ENCODE results near the gene FRMD4A.

Gene FRMD4A

GRCh38 chr10:14296065-14296709 is 34.5 kb downstream of the FRMD4A start:
- DNase-seq (ENCODE audit: insufficient read length, low spot score) = no peak
- TF ChIP-seq CTCF (IDR thresholded peaks at IDR 0.05; ENCODE audit: insufficient read depth, missing control alignments) = no peak
- no peak for FAIRE-seq

GRCh38 chr10:14294347-14295059 is 36.2 kb downstream of the FRMD4A start:
- TF ChIP-seq CTCF (IDR thresholded peaks at IDR 0.05; ENCODE audit: insufficient read depth, missing control alignments) = no peak
- DNase-seq (ENCODE audit: insufficient read length, low spot score) = no peak
- FAIRE-seq = no peak

DNA sequence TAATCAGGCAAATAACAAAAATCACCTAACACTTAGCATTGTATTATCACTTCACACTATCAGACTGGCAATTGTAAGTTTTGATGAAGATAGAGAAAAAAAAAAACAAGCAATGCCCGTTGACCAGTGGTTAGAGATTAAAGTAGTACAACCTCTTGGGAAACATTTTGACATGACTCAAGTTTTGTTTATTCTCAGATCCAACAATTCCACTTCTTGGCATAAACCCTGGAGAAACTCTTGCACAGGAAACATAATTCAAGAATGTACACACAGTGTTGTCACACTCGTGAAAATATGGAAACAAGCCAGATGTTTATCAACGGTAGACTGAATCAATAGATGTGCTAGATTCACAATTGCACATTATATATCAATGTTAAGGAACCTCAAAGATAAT is 37.2 kb downstream of the FRMD4A start:
- DNase-seq (ENCODE audit: insufficient read length, low spot score) = no peak
- TF ChIP-seq CTCF (IDR thresholded peaks at IDR 0.05; ENCODE audit: insufficient read depth, missing control alignments) = no peak
- FAIRE-seq = no peak

DNA sequence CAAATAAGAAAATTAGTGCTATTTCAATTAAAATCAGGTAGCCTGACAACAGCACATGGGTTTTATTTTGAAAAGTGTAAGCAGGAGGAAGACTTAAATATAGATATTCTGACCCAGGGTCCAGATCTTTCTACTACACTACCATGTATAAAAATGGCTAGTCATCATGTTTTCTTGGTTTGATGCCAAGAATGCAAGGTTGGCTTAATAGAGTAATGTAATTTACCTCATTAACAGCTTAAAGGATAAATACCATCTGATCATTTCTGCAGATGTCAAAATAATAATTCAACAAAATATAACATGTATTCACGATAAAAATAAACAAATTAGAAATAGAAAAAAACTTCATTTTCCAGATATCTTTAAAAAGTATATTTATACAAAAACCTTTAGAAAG is 39.4 kb downstream of the FRMD4A start:
- DNase-seq (ENCODE audit: insufficient read length, low spot score) (no peak), FAIRE-seq (no peak)
- TF ChIP-seq CTCF (IDR thresholded peaks at IDR 0.05; ENCODE audit: insufficient read depth, missing control alignments) = no peak

GRCh38 chr10:14285941-14286560 is 44.7 kb downstream of the FRMD4A start:
- TF ChIP-seq CTCF (IDR thresholded peaks at IDR 0.05; ENCODE audit: insufficient read depth, missing control alignments) = no peak
- no peak for DNase-seq (ENCODE audit: insufficient read length, low spot score)
- FAIRE-seq = no peak

DNA sequence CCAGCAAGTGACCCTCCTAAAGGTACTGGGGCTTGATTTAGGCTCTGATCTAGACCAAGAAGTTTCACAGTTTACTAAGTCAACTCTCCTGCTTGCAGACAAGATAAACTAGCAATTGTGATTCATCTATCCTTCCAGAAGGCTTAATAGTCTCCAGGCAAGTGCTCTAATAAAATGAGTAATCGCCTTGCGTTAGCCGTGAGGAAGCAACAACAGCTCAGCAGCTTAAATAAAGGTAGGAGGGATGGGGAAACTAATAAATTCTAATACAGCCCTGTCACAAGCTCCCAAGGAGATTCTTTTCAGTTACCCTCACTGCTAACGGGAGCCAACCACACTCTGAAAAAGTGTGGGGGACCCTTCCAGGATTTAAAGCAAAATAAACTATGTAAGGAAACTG is 48.4 kb downstream of the FRMD4A start:
- TF ChIP-seq CTCF (IDR thresholded peaks at IDR 0.05; ENCODE audit: insufficient read depth, missing control alignments) = no peak
- DNase-seq (ENCODE audit: insufficient read length, low spot score) = no peak

DNA sequence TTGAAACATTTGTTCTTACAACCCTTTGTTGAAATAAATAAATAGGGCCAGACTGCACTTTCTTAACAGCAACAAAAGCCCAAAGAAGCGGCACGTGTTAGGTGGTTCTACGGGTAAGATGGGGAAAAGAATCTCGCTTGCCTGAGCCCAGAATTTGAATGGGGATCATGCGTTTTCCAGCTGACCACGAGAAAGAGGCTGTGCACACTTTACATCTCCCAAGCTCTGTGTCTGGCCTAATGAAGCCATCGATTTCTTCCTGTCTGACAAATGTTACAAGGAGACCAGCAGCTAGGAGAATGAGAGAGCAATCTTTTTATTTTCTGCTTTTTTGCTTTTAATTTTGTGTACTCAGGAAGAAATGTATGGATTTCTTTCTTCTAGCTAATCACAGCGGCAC is 52.2 kb downstream of the FRMD4A start:
- TF ChIP-seq CTCF (IDR thresholded peaks at IDR 0.05; ENCODE audit: insufficient read depth, missing control alignments) = no peak
- DNase-seq (ENCODE audit: insufficient read length, low spot score) (no peak), FAIRE-seq (no peak)

More for the DNA sequence above, 48.4 kb downstream of the FRMD4A start:
- no peak for FAIRE-seq

Measured in D721Med (cell line).